DOHH2 (cell line): Measurements from ENCODE around the gene CLEC4E.

ENCODE experiments used
- H3F3A ChIP-seq: fragments of 200-600 bp; sonication (generic), shearing (Covaris generic); 2 replicates; pipeline ENCODE4 v1.6.0; 2016; ENCODE audit warnings: antibody characterized with exemption, mild to moderate bottlenecking; ENCODE audit not compliant: control insufficient read depth, insufficient read depth
- H3K27ac ChIP-seq: fragments of 200-600 bp; sonication (generic); 2 replicates; pipeline ENCODE4 v1.5.1; 2014; ENCODE audit warnings: low read depth, mild to moderate bottlenecking, low read length, moderate library complexity
- H3K27me3 ChIP-seq: fragments of 200-600 bp; sonication (generic); 2 replicates; pipeline ENCODE4 v1.6.1; 2014; ENCODE audit warnings: mild to moderate bottlenecking, low read length, mixed read lengths; ENCODE audit not compliant: control insufficient read depth
- H3K36me3 ChIP-seq: fragments of 200-600 bp; sonication (generic); 2 replicates; pipeline ENCODE4 v1.6.1; 2014; ENCODE audit warnings: mild to moderate bottlenecking, low read length, moderate library complexity, mixed read lengths; ENCODE audit not compliant: control insufficient read depth
- H3K4me1 ChIP-seq: fragments of 200-600 bp; sonication (generic); 2 replicates; pipeline ENCODE4 v1.6.1; 2014; ENCODE audit warnings: mild to moderate bottlenecking, low read length, mixed read lengths; ENCODE audit not compliant: control insufficient read depth
- H3K4me2 ChIP-seq: fragments of 200-600 bp; sonication (generic); 2 replicates; pipeline ENCODE4 v1.6.0; 2014; ENCODE audit warnings: mild to moderate bottlenecking, low read length, moderate library complexity
- H3K4me3 ChIP-seq: fragments of 200-600 bp; sonication (generic); 2 replicates; pipeline ENCODE4 v1.5.1; 2014; ENCODE audit warnings: mild to moderate bottlenecking, low read length, mixed read lengths
- H3K79me2 ChIP-seq: fragments of 200-600 bp; sonication (generic); 2 replicates; pipeline ENCODE4 v1.6.1; 2014; ENCODE audit warnings: mild to moderate bottlenecking, low read length, mixed read lengths; ENCODE audit not compliant: control insufficient read depth
- H3K9me2 ChIP-seq: fragments of 200-600 bp; sonication (generic); replicated peaks from 2 replicates; pipeline ENCODE4 v1.6.1; 2014; ENCODE audit warnings: mild to moderate bottlenecking, low read length, mixed read lengths; ENCODE audit not compliant: control insufficient read depth
- H3K9me3 ChIP-seq: fragments of 200-600 bp; sonication (generic); 2 replicates; pipeline ENCODE4 v1.6.1; 2014; ENCODE audit warnings: antibody characterized with exemption, low read length, mixed read lengths; ENCODE audit not compliant: control insufficient read depth, insufficient read depth
- H4K20me1 ChIP-seq: fragments of 200-600 bp; sonication (generic); 2 replicates; pipeline ENCODE4 v1.6.0; 2014; ENCODE audit warnings: low read depth, mild to moderate bottlenecking, antibody characterized with exemption, low read length, moderate library complexity; ENCODE audit not compliant: control insufficient read depth, insufficient read depth
- CTCF ChIP-seq: fragments of 200-600 bp; sonication (generic); IDR thresholded peaks from one replicate; pipeline ENCODE4 v1.5.1; 2014; ENCODE audit warnings: antibody characterized with exemption, mild to moderate bottlenecking, low read depth, low read length; ENCODE audit not compliant: poor library complexity, severe bottlenecking
- EZH2phosphoT487 ChIP-seq: fragments of 200-600 bp; sonication (generic); IDR thresholded peaks from 2 replicates; pipeline ENCODE4 v1.6.1; 2017; ENCODE audit warnings: borderline replicate concordance, mild to moderate bottlenecking, antibody characterized with exemption, low read length, moderate library complexity, mixed read lengths

The CLEC4E gene

GRCh38 chr12:8491646-8492530 is 48.8 kb downstream of the CLEC4E start:
- Histone ChIP-seq H3K36me3 (no peaks in the 10 kb centered on the region), H3K27ac (no peak overlapping the region), H3F3A (no peaks in the 10 kb centered on the region), H3K4me1 (no peaks in the 10 kb centered on the region), H3K27me3 (peaks cover 15% of the 10 kb centered on the region), H4K20me1 (no peaks in the 10 kb centered on the region), H3K4me3 (no peak overlapping the region), H3K79me2 (no peaks in the 10 kb centered on the region), H3K4me2 (no peak overlapping the region), H3K9me3 (no peaks in the 10 kb centered on the region), H3K9me2 (no peaks in the 10 kb centered on the region)
- TF ChIP-seq CTCF (no peak), EZH2phosphoT487 (no peak)
